ENCODE results near the gene CFAP410.

CFAP410 gene

GRCh38 chr21:44300262-44300959 is 38.8 kb downstream of the CFAP410 start:
- DNase-seq (ENCODE audit: low read depth, low spot score), result no peak

GRCh38 chr21:44299458-44300261 is 39.5 kb downstream of the CFAP410 start, which contains the start of gene PFKL:
Gene PFKL, plus strand, starts transcription at chr21:44300053. Its CDS starts 53 bp downstream, at chr21:44300106.
- no peak for DNase-seq (ENCODE audit: low read depth, low spot score)

- DNase-seq (ENCODE audit: low read depth, low spot score), result no peak
Measured at GRCh38 chr21:44299085-44299457, 40.1 kb downstream of the CFAP410 start.

GRCh38 chr21:44298301-44298700 is 40.9 kb downstream of the CFAP410 start:
- no peak for DNase-seq (ENCODE audit: low read depth, low spot score)

GRCh38 chr21:44297525-44298290 is 41.5 kb downstream of the CFAP410 start:
- DNase-seq (ENCODE audit: low read depth, low spot score), result peak; percentile 38

GRCh38 chr21:44296916-44297315 is 42.3 kb downstream of the CFAP410 start:
- DNase-seq (ENCODE audit: low read depth, low spot score), result no peak

GRCh38 chr21:44296103-44296519 is 43.1 kb downstream of the CFAP410 start:
- no peak for DNase-seq (ENCODE audit: low read depth, low spot score)

GRCh38 chr21:44295646-44296045 is 43.5 kb downstream of the CFAP410 start:
- DNase-seq (ENCODE audit: low read depth, low spot score), result no peak

GRCh38 chr21:44295163-44295573 is 44.0 kb downstream of the CFAP410 start:
- no peak for DNase-seq (ENCODE audit: low read depth, low spot score)

GRCh38 chr21:44294391-44295162 is 44.6 kb downstream of the CFAP410 start:
- DNase-seq (ENCODE audit: low read depth, low spot score), result no peak

- DNase-seq (ENCODE audit: low read depth, low spot score), result no peak
Measured at GRCh38 chr21:44293551-44294231, 45.5 kb downstream of the CFAP410 start.

GRCh38 chr21:44292812-44293195 is 46.4 kb downstream of the CFAP410 start:
- DNase-seq (ENCODE audit: low read depth, low spot score), result no peak

- DNase-seq (ENCODE audit: low read depth, low spot score), result no peak
Measured at GRCh38 chr21:44291936-44292811, 47.0 kb downstream of the CFAP410 start.

- DNase-seq (ENCODE audit: low read depth, low spot score), result no peak
Measured at GRCh38 chr21:44291078-44291935, 47.9 kb downstream of the CFAP410 start.

GRCh38 chr21:44290327-44291077 is 48.7 kb downstream of the CFAP410 start:
- no peak for DNase-seq (ENCODE audit: low read depth, low spot score)

GRCh38 chr21:44289381-44290010 is 49.7 kb downstream of the CFAP410 start:
- DNase-seq (ENCODE audit: low read depth, low spot score), result no peak

- no peak for DNase-seq (ENCODE audit: low read depth, low spot score)
Measured at GRCh38 chr21:44288251-44289110, 50.7 kb downstream of the CFAP410 start.

Data from brain pericyte (primary cell).